ENCODE data around the gene NIT2. TPM values are rescaled to one million over a fixed set of nuclear protein-coding genes. Genes with fewer than 3 reads are reported as not detected.

NIT2 gene
- total and polyA plus RNA-seq, 2 experiments from 2014 or later, result 35.4 to 67.4 TPM

GRCh38 chr3:100384733-100385525 lies 50.4 kb downstream of the NIT2 start:
- Histone ChIP-seq H3K27ac (no peak overlapping the region), H3K4me1 (ENCODE audit: low read depth) (peaks cover 7% of the 10 kb centered on the region), H3K36me3 (peaks cover 63% of the 10 kb centered on the region), H3K27me3 (no peaks in the 10 kb centered on the region), H3K9me3 (ENCODE audit: low read depth) (no peaks in the 10 kb centered on the region), H3K4me3 (no peak overlapping the region)
- no peak for TF ChIP-seq CTCF (IDR thresholded peaks at IDR 0.05; ENCODE audit: low read depth, low read length)
- DNase-seq (ENCODE audit: low read depth in 1 of 2, low spot score in 1 of 2), result no peak

DNA sequence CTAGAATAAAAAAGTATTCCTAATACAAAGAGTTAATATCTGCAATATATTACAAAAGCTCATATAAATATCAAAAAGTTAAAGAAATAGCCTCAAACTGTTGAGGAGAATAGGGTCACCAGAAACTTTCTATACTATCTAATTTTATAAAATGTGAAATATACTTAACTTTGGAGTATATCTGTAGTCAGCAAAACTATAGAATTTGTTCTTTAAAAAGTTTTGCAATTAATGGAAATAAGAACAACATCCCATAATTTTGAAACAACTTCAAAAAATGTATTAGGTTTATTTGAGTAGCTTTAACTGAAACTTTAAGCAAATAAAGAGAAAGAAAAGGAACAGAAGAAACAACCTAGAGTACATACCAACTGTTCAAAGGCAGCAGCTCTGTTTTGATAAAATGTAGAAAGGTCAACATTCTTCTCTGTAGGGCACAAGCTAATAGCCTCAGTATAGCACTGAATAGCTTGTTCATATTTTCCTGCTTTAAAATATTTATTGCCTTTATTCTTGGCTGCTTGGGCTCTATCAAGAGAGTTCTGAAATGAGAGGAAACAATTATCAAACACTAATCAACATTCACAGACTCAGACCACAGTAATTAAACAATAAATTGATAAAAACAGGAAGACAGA lies 52.0 kb downstream of the NIT2 start:
- TF ChIP-seq CTCF (IDR thresholded peaks at IDR 0.05; ENCODE audit: low read depth, low read length), result no peak
- peaks cover 7% of the 10 kb centered on the region for H3K4me1 ChIP-seq (ENCODE audit: low read depth)
- H3K4me3 ChIP-seq, result no peak overlapping the region
- no peaks in the 10 kb centered on the region for H3K9me3 ChIP-seq (ENCODE audit: low read depth)
- peaks cover 48% of the 10 kb centered on the region for H3K36me3 ChIP-seq
- DNase-seq (ENCODE audit: low read depth in 1 of 2, low spot score in 1 of 2), result no peak
- H3K27me3 ChIP-seq, result no peaks in the 10 kb centered on the region
- H3K27ac ChIP-seq, result peak overlapping the region; percentile 71

GRCh38 chr3:100389025-100389424 lies 54.5 kb downstream of the NIT2 start:
- Histone ChIP-seq H3K27me3 (no peaks in the 10 kb centered on the region), H3K4me1 (ENCODE audit: low read depth) (peaks cover 7% of the 10 kb centered on the region), H3K9me3 (ENCODE audit: low read depth) (no peaks in the 10 kb centered on the region), H3K27ac (no peak overlapping the region), H3K4me3 (no peak overlapping the region), H3K36me3 (peaks cover 23% of the 10 kb centered on the region)
- no peak for TF ChIP-seq CTCF (IDR thresholded peaks at IDR 0.05; ENCODE audit: low read depth, low read length)
- DNase-seq (ENCODE audit: low read depth in 1 of 2, low spot score in 1 of 2), result no peak

DNA sequence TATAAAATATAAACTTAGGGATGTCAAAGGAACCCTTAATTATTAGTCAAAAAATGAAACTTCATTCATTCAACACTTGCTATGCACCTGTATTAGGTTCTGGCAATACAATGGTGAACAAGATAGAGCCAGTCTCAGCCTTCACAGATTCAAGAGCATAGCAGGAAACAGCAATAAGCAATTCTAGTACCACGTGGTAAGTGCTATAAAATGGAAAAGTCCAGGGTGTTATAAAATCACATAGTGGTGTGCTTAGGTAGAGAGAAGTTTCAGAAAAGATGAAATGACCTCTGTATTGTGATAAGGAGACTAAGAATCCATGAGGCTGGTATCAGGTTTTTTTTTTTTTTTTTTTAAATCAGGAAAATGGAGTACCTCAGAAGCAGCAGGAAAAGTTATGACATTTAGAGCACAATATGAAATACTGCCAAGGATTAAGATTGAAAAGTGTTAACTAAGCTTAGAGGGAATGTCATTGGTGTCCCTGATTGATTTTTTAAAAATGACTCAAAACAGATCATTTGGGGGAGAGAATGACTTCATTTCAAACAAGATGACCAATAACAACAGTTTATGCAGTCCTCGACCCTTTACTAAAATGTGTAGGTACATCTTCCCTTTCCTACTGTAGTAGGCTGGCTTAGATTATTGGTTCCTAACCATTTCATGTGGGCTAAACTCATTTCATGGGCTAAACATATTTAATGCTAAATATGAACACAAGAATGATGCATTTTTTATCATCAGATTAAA lies 61.3 kb downstream of the NIT2 start:
- H3K4me1 ChIP-seq (ENCODE audit: low read depth), result peaks cover 13% of the 10 kb centered on the region
- no peaks in the 10 kb centered on the region for H3K9me3 ChIP-seq (ENCODE audit: low read depth)
- H3K27ac ChIP-seq, result no peak overlapping the region
- DNase-seq (ENCODE audit: low read depth in 1 of 2, low spot score in 1 of 2), result no peak
- no peak for TF ChIP-seq CTCF (IDR thresholded peaks at IDR 0.05; ENCODE audit: low read depth, low read length)
- H3K36me3 ChIP-seq, result no peaks in the 10 kb centered on the region
- H3K4me3 ChIP-seq, result no peak overlapping the region
- H3K27me3 ChIP-seq, result no peaks in the 10 kb centered on the region

GRCh38 chr3:100396967-100397366 lies 62.4 kb downstream of the NIT2 start:
- Histone ChIP-seq H3K36me3 (no peaks in the 10 kb centered on the region), H3K27ac (no peak overlapping the region), H3K4me1 (ENCODE audit: low read depth) (peaks cover 13% of the 10 kb centered on the region), H3K9me3 (ENCODE audit: low read depth) (no peaks in the 10 kb centered on the region), H3K27me3 (no peaks in the 10 kb centered on the region), H3K4me3 (no peak overlapping the region)
- no peak for TF ChIP-seq CTCF (IDR thresholded peaks at IDR 0.05; ENCODE audit: low read depth, low read length)
- peak in 1 of 2 donors; percentile 6 for DNase-seq (ENCODE audit: low read depth in 1 of 2, low spot score in 1 of 2)

All from cardiac muscle cell (in vitro differentiated cells and primary cell).